ENCODE results near the gene EXOC6B.

Gene EXOC6B

DNA sequence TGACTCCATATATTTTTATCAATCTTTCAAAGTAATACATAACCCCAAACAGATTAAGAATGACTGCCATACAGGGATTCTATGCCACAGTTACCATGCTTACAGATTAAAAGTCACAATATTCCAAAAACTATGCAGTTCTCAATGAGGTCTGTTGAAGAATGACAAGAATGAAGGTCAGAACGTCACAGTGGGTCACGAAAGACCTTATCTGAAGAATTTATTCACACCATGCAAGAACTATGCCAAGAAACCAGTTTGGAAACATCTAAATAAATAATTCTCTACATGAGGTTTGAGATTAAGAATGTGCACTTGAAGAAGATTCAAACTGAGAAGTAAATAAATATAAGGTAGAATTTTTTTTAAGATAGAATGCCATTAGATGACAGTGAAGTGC, 253.3 kb downstream of the EXOC6B start:
- POLR2A ChIA-PET, result no interaction called here

DNA sequence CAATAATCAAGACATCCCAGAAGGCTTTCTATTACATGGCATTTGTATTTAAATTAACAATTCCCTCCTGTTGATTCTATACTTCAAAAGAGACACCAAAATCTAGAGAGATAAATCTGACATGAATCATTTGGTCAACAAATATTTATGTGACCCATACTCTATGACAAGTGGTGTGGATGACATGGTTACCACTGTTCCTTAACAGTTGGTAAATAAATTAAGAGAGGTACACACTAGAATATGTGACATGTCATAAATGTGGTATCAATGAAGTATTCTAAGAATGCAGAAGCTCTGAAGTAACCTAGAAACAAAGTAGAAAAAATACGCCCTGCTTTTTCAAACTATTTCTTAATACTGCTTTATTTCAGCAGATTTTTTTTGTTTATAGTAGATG, 255.4 kb downstream of the EXOC6B start:
- no peak for TF ChIP-seq EGR2 (tag by site-specific recombination; IDR thresholded peaks at IDR 0.05; ENCODE audit: low read depth)
- no peak for TF ChIP-seq ZNF48 (tag by site-specific recombination; IDR thresholded peaks at IDR 0.05)
- TF ChIP-seq YY1 (tag by site-specific recombination; IDR thresholded peaks at IDR 0.05), result no peak
- no peak for TF ChIP-seq KLF8 (tag by site-specific recombination; IDR thresholded peaks at IDR 0.05)
- no peak for TF ChIP-seq OVOL3 (tag by site-specific recombination; IDR thresholded peaks at IDR 0.05)
- no peak for TF ChIP-seq ZBTB1 (tag by site-specific recombination; IDR thresholded peaks at IDR 0.05)
- no peak for TF ChIP-seq ZNF501 (tag by site-specific recombination; IDR thresholded peaks at IDR 0.05)
- TF ChIP-seq ZNF23 (tag by site-specific recombination; IDR thresholded peaks at IDR 0.05; ENCODE audit: borderline replicate concordance), result no peak
- Histone ChIP-seq H3K4me1 (ENCODE audit: control insufficient read depth, insufficient read depth, low read length) (no peaks in the 10 kb centered on the region), H3K4me3 (ENCODE audit: low read depth, low read length) (no peak overlapping the region), H3K9me3 (ENCODE audit: control insufficient read depth, insufficient read depth, low read depth, low read length) (no peaks in the 10 kb centered on the region), H3K36me3 (ENCODE audit: control insufficient read depth in 2 of 2, insufficient read depth in 1 of 2, low read length in 2 of 2) (no peaks in the 10 kb centered on the region), H3K27ac (ENCODE audit: extremely low read depth, low read depth, low read length) (no peak overlapping the region)
- ChIA-PET CTCF (no interaction called here), POLR2A (no interaction called here)

More for the DNA sequence above, 253.3 kb downstream of the EXOC6B start:
- Histone ChIP-seq H3K9me3 (ENCODE audit: control insufficient read depth, insufficient read depth, low read depth, low read length) (no peaks in the 10 kb centered on the region), H3K4me1 (ENCODE audit: control insufficient read depth, insufficient read depth, low read length) (no peaks in the 10 kb centered on the region), H3K36me3 (ENCODE audit: control insufficient read depth in 2 of 2, insufficient read depth in 1 of 2, low read length in 2 of 2) (no peaks in the 10 kb centered on the region), H3K27ac (ENCODE audit: extremely low read depth, low read depth, low read length) (no peak overlapping the region), H3K4me3 (ENCODE audit: low read depth, low read length) (no peak overlapping the region)
- CTCF ChIA-PET, result no interaction called here
- TF ChIP-seq, protein P1, sequence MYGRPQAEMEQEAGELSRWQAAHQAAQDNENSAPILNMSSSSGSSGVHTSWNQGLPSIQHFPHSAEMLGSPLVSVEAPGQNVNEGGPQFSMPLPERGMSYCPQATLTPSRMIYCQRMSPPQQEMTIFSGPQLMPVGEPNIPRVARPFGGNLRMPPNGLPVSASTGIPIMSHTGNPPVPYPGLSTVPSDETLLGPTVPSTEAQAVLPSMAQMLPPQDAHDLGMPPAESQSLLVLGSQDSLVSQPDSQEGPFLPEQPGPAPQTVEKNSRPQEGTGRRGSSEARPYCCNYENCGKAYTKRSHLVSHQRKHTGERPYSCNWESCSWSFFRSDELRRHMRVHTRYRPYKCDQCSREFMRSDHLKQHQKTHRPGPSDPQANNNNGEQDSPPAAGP (tag by site-specific recombination; IDR thresholded peaks at IDR 0.05), result no peak
- TF ChIP-seq SP7 (tag by site-specific recombination; IDR thresholded peaks at IDR 0.05), result no peak
- no peak for TF ChIP-seq ZNF555 (tag by site-specific recombination; conservative IDR thresholded peaks at IDR 0.05)
- TF ChIP-seq, protein P2, sequence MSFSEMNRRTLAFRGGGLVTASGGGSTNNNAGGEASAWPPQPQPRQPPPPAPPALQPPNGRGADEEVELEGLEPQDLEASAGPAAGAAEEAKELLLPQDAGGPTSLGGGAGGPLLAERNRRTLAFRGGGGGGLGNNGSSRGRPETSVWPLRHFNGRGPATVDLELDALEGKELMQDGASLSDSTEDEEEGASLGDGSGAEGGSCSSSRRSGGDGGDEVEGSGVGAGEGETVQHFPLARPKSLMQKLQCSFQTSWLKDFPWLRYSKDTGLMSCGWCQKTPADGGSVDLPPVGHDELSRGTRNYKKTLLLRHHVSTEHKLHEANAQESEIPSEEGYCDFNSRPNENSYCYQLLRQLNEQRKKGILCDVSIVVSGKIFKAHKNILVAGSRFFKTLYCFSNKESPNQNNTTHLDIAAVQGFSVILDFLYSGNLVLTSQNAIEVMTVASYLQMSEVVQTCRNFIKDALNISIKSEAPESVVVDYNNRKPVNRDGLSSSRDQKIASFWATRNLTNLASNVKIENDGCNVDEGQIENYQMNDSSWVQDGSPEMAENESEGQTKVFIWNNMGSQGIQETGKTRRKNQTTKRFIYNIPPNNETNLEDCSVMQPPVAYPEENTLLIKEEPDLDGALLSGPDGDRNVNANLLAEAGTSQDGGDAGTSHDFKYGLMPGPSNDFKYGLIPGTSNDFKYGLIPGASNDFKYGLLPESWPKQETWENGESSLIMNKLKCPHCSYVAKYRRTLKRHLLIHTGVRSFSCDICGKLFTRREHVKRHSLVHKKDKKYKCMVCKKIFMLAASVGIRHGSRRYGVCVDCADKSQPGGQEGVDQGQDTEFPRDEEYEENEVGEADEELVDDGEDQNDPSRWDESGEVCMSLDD (tag by site-specific recombination; IDR thresholded peaks at IDR 0.05), result no peak
- no peak for TF ChIP-seq ZNF626 (tag by site-specific recombination; IDR thresholded peaks at IDR 0.05)
- TF ChIP-seq, protein P3, sequence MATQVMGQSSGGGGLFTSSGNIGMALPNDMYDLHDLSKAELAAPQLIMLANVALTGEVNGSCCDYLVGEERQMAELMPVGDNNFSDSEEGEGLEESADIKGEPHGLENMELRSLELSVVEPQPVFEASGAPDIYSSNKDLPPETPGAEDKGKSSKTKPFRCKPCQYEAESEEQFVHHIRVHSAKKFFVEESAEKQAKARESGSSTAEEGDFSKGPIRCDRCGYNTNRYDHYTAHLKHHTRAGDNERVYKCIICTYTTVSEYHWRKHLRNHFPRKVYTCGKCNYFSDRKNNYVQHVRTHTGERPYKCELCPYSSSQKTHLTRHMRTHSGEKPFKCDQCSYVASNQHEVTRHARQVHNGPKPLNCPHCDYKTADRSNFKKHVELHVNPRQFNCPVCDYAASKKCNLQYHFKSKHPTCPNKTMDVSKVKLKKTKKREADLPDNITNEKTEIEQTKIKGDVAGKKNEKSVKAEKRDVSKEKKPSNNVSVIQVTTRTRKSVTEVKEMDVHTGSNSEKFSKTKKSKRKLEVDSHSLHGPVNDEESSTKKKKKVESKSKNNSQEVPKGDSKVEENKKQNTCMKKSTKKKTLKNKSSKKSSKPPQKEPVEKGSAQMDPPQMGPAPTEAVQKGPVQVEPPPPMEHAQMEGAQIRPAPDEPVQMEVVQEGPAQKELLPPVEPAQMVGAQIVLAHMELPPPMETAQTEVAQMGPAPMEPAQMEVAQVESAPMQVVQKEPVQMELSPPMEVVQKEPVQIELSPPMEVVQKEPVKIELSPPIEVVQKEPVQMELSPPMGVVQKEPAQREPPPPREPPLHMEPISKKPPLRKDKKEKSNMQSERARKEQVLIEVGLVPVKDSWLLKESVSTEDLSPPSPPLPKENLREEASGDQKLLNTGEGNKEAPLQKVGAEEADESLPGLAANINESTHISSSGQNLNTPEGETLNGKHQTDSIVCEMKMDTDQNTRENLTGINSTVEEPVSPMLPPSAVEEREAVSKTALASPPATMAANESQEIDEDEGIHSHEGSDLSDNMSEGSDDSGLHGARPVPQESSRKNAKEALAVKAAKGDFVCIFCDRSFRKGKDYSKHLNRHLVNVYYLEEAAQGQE (tag by site-specific recombination; IDR thresholded peaks at IDR 0.05), result no peak
- TF ChIP-seq KLF1 (tag by site-specific recombination; IDR thresholded peaks at IDR 0.05), result no peak
- no peak for TF ChIP-seq YY1 (tag by site-specific recombination; IDR thresholded peaks at IDR 0.05)
- no peak for TF ChIP-seq ZNF76 (tag by site-specific recombination; IDR thresholded peaks at IDR 0.05; ENCODE audit: borderline replicate concordance, low read depth)
- no peak for TF ChIP-seq ZNF121 (tag by site-specific recombination; IDR thresholded peaks at IDR 0.05)
- TF ChIP-seq, protein P4, sequence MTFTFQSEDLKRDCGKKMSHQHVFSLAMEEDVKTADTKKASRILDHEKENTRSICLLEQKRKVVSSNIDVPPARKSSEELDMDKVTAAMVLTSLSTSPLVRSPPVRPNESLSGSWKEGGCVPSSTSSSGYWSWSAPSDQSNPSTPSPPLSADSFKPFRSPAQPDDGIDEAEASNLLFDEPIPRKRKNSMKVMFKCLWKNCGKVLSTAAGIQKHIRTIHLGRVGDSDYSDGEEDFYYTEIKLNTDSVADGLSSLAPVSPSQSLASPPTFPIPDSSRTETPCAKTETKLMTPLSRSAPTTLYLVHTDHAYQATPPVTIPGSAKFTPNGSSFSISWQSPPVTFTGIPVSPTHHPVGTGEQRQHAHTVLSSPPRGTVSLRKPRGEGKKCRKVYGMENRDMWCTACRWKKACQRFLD (tag by site-specific recombination; IDR thresholded peaks at IDR 0.05), result no peak
- no peak for TF ChIP-seq TCF7L2 (IDR thresholded peaks at IDR 0.05; ENCODE audit: borderline replicate concordance, low read depth, low read length)
- TF ChIP-seq ZNF433 (tag by site-specific recombination; IDR thresholded peaks at IDR 0.05; ENCODE audit: low read depth), result no peak
